Keratinocyte (primary cell): Measurements from ENCODE around the gene AQP5.

Experiments used
- CTCF ChIP-seq, 3 experiments: IDR thresholded peaks in 1 of 3; conservative IDR thresholded peaks in 1 of 3; optimal IDR thresholded peaks in 1 of 3; 2 replicates in 2 of 3; 3 replicates in 1 of 3; pipeline versions ENCODE3 to v1.5.1; 2011; ENCODE audit warnings: low read length in 3 of 3, mild to moderate bottlenecking in 3 of 3, moderate library complexity in 2 of 3, control low read depth in 1 of 3, inconsistent platforms in 1 of 3; ENCODE audit not compliant: insufficient read depth in 2 of 3; ENCODE audit errors: extremely low read depth in 1 of 3
- EZH2 ChIP-seq: IDR thresholded peaks from one replicate; pipeline ENCODE4 v1.6.1; 2012; ENCODE audit warnings: inconsistent platforms, mild to moderate bottlenecking, low read length, moderate library complexity

GRCh38 chr12:49951411-49952240, 10.0 kb upstream of the AQP5 start:
- TF ChIP-seq CTCF (optimal IDR thresholded peaks at IDR 0.05 in 1 of 3, IDR thresholded peaks at IDR 0.05 in 1 of 3, conservative IDR thresholded peaks at IDR 0.05 in 1 of 3; ENCODE audit: extremely low read depth in 1 of 3, insufficient read depth in 2 of 3, low read length in 3 of 3) (no peak), EZH2 (no peak)
